Measurements from ENCODE around the gene TOPORS.

The TOPORS gene

GRCh38 chr9:32518276-32518675, 34.1 kb downstream of the TOPORS start:
- no peak for TF ChIP-seq CTCF (IDR thresholded peaks at IDR 0.05; ENCODE audit: low read depth, low read length)
- H3K4me3 ChIP-seq (ENCODE audit: low read depth, low read length): no peak overlapping the region
- H3K27me3 ChIP-seq (ENCODE audit: insufficient read depth, low read depth, severe bottlenecking): no peaks in the 10 kb centered on the region
- DNase-seq: no peak
- H3K27ac ChIP-seq: no peak overlapping the region
- H3K9me3 ChIP-seq (ENCODE audit: severe bottlenecking): no peaks in the 10 kb centered on the region
- no peaks in the 10 kb centered on the region for H3K36me3 ChIP-seq

GRCh38 chr9:32516241-32516640, 36.1 kb downstream of the TOPORS start:
- H3K9me3 ChIP-seq (ENCODE audit: severe bottlenecking): no peaks in the 10 kb centered on the region
- no peak for TF ChIP-seq CTCF (IDR thresholded peaks at IDR 0.05; ENCODE audit: low read depth, low read length)
- H3K27me3 ChIP-seq (ENCODE audit: insufficient read depth, low read depth, severe bottlenecking): no peaks in the 10 kb centered on the region
- no peak for DNase-seq
- H3K36me3 ChIP-seq: no peaks in the 10 kb centered on the region
- H3K27ac ChIP-seq: no peak overlapping the region
- no peak overlapping the region for H3K4me3 ChIP-seq (ENCODE audit: low read depth, low read length)

GRCh38 chr9:32508728-32509127, 43.7 kb downstream of the TOPORS start:
- no peak for TF ChIP-seq CTCF (IDR thresholded peaks at IDR 0.05; ENCODE audit: low read depth, low read length)
- no peak overlapping the region for H3K27ac ChIP-seq
- DNase-seq: no peak

GRCh38 chr9:32503008-32503407, 49.4 kb downstream of the TOPORS start:
- Histone ChIP-seq H3K4me3 (ENCODE audit: low read depth, low read length) (no peak overlapping the region), H3K27ac (no peak overlapping the region), H3K27me3 (ENCODE audit: insufficient read depth, low read depth, severe bottlenecking) (no peaks in the 10 kb centered on the region), H3K9me3 (ENCODE audit: severe bottlenecking) (no peaks in the 10 kb centered on the region), H3K36me3 (no peaks in the 10 kb centered on the region)
- no peak for DNase-seq
- no peak for TF ChIP-seq CTCF (IDR thresholded peaks at IDR 0.05; ENCODE audit: low read depth, low read length)

More at GRCh38 chr9:32508728-32509127, 43.7 kb downstream of the TOPORS start:
- H3K4me3 ChIP-seq (ENCODE audit: low read depth, low read length): no peak overlapping the region
- no peaks in the 10 kb centered on the region for H3K9me3 ChIP-seq (ENCODE audit: severe bottlenecking)
- no peaks in the 10 kb centered on the region for H3K36me3 ChIP-seq
- H3K27me3 ChIP-seq (ENCODE audit: insufficient read depth, low read depth, severe bottlenecking): no peaks in the 10 kb centered on the region

GRCh38 chr9:32502464-32502863, 49.9 kb downstream of the TOPORS start:
- TF ChIP-seq CTCF (IDR thresholded peaks at IDR 0.05; ENCODE audit: low read depth, low read length): no peak
- Histone ChIP-seq H3K36me3 (no peaks in the 10 kb centered on the region), H3K9me3 (ENCODE audit: severe bottlenecking) (no peaks in the 10 kb centered on the region), H3K4me3 (ENCODE audit: low read depth, low read length) (no peak overlapping the region), H3K27me3 (ENCODE audit: insufficient read depth, low read depth, severe bottlenecking) (no peaks in the 10 kb centered on the region), H3K27ac (no peak overlapping the region)
- no peak for DNase-seq

- TF ChIP-seq CTCF (IDR thresholded peaks at IDR 0.05; ENCODE audit: low read depth, low read length): no peak
- no peaks in the 10 kb centered on the region for H3K36me3 ChIP-seq
- DNase-seq: no peak
- H3K27ac ChIP-seq: no peak overlapping the region
- no peak overlapping the region for H3K4me3 ChIP-seq (ENCODE audit: low read depth, low read length)
- H3K9me3 ChIP-seq (ENCODE audit: severe bottlenecking): no peaks in the 10 kb centered on the region
- no peaks in the 10 kb centered on the region for H3K27me3 ChIP-seq (ENCODE audit: insufficient read depth, low read depth, severe bottlenecking)
Measured at GRCh38 chr9:32501868-32502267, 50.5 kb downstream of the TOPORS start.
